ENCODE data around the gene MYLK3.

Gene MYLK3

GRCh38 chr16:46757339-46758050 is 9.4 kb upstream of the MYLK3 start:
- peak; percentile 91 for ATAC-seq
- TF ChIP-seq ESRRG (CRISPR knock-in tag; IDR thresholded peaks at IDR 0.05) (no peak), SNAI2 (CRISPR knock-in tag; IDR thresholded peaks at IDR 0.05) (no peak), ZNF8 (CRISPR knock-in tag; IDR thresholded peaks at IDR 0.05) (no peak), TOX (CRISPR knock-in tag; IDR thresholded peaks at IDR 0.05; ENCODE audit: borderline replicate concordance) (no peak), CSRNP3 (CRISPR knock-in tag; IDR thresholded peaks at IDR 0.05) (no peak), RARB (CRISPR knock-in tag; IDR thresholded peaks at IDR 0.05) (no peak), TSHZ2 (CRISPR knock-in tag; IDR thresholded peaks at IDR 0.05) (peak; percentile 99), ZNF565 (CRISPR knock-in tag; conservative IDR thresholded peaks at IDR 0.05; ENCODE audit: low read depth) (0 out of 2 replicates have a peak, but pooled peaks have one; percentile 2), GLIS3 (CRISPR knock-in tag; IDR thresholded peaks at IDR 0.05) (peak; percentile 92), TCF4 (CRISPR knock-in tag; IDR thresholded peaks at IDR 0.05; ENCODE audit: borderline replicate concordance) (peak; percentile 97), ISL1 (CRISPR knock-in tag; IDR thresholded peaks at IDR 0.05) (peak; percentile 66), ZFP3 (CRISPR knock-in tag; IDR thresholded peaks at IDR 0.05) (no peak), PATZ1 (CRISPR knock-in tag; IDR thresholded peaks at IDR 0.05; ENCODE audit: borderline replicate concordance) (0 out of 2 replicates have a peak, but pooled peaks have one; percentile 17), ZFP30 (CRISPR knock-in tag; IDR thresholded peaks at IDR 0.05) (no peak), CSDC2 (CRISPR knock-in tag; IDR thresholded peaks at IDR 0.05) (0 out of 2 replicates have a peak, but pooled peaks have one; percentile 74)

- peak; percentile 5; the same call in 1 of the 3 replicates for ATAC-seq
- TF ChIP-seq TSHZ2 (CRISPR knock-in tag; IDR thresholded peaks at IDR 0.05): no peak
- no peak for TF ChIP-seq ZNF8 (CRISPR knock-in tag; IDR thresholded peaks at IDR 0.05)
- TF ChIP-seq ZC3H10 (CRISPR knock-in tag; IDR thresholded peaks at IDR 0.05): no peak
- no peak for TF ChIP-seq CREB5 (CRISPR knock-in tag; IDR thresholded peaks at IDR 0.05; ENCODE audit: low read depth)
- TF ChIP-seq PATZ1 (CRISPR knock-in tag; IDR thresholded peaks at IDR 0.05; ENCODE audit: borderline replicate concordance): no peak
- TF ChIP-seq CSRNP3 (CRISPR knock-in tag; IDR thresholded peaks at IDR 0.05): no peak
- TF ChIP-seq OSR1 (CRISPR knock-in tag; IDR thresholded peaks at IDR 0.05): no peak
- TF ChIP-seq TOX (CRISPR knock-in tag; IDR thresholded peaks at IDR 0.05; ENCODE audit: borderline replicate concordance): no peak
- TF ChIP-seq ARNTL (CRISPR knock-in tag; IDR thresholded peaks at IDR 0.05; ENCODE audit: borderline replicate concordance, low read depth): no peak
- no peak for TF ChIP-seq ISL1 (CRISPR knock-in tag; IDR thresholded peaks at IDR 0.05)
- no peak for TF ChIP-seq TCF4 (CRISPR knock-in tag; IDR thresholded peaks at IDR 0.05; ENCODE audit: borderline replicate concordance)
- no peak for TF ChIP-seq ZNF70 (CRISPR knock-in tag; IDR thresholded peaks at IDR 0.05)
- no peak for TF ChIP-seq ESRRG (CRISPR knock-in tag; IDR thresholded peaks at IDR 0.05)
- TF ChIP-seq BACH2 (CRISPR knock-in tag; IDR thresholded peaks at IDR 0.05; ENCODE audit: borderline replicate concordance): no peak
- TF ChIP-seq ZFP3 (CRISPR knock-in tag; IDR thresholded peaks at IDR 0.05): no peak
- no peak for TF ChIP-seq POU6F1 (CRISPR knock-in tag; IDR thresholded peaks at IDR 0.05; ENCODE audit: borderline replicate concordance, low read depth)
- TF ChIP-seq PPARA (CRISPR knock-in tag; IDR thresholded peaks at IDR 0.05; ENCODE audit: borderline replicate concordance): no peak
These were observed 8.6 kb upstream of the MYLK3 start for GRCh38 chr16:46756772-46757171.

All from SK-N-SH treated with all-trans-retinoic acid at 6 μM for 48 hours (cell line).